Measurements from ENCODE around the gene PTGR2. TPM values are rescaled to one million over a fixed set of nuclear protein-coding genes. Genes with fewer than 3 reads are reported as not detected.

Gene PTGR2
- total RNA-seq, 4 donors from 2014 or later = 16.3 to 43.3 (median 27.3) TPM

Small RNA genes within 50 kb of the gene (small RNA-seq; reads per million reads assigned to genes)
- gene AC005520.4 (not detected), gene RF00019 (not detected)

Other genes with a start within 250 kb of the PTGR2 start
- not detected for gene ACOT6, start 239.3 kb upstream of the PTGR2 start, total RNA-seq
- gene DNAL1, start 206.8 kb upstream of the PTGR2 start, total RNA-seq = 10 to 100 TPM; 16.7 to 47.8 (median 23.9) TPM
- gene PNMA1, start 137.4 kb upstream of the PTGR2 start, total RNA-seq = 10 to 100 TPM; 21.7 to 27.7 (median 24.7) TPM
- 10 to 100 TPM; 48.8 to 57.3 (median 51.2) TPM for gene ZNF410, start 35.0 kb downstream of the PTGR2 start, total RNA-seq
- gene FAM161B, start 98.3 kb downstream of the PTGR2 start, total RNA-seq = 1 to 10 TPM; 4.3 to 9.7 (median 6.0) TPM
- 100 to 1,000 TPM in 1 of 4 donors, 10 to 100 TPM in 3; 33.2 to 106 (median 49.7) TPM for gene COQ6, start 98.5 kb downstream of the PTGR2 start, total RNA-seq
- 10 to 100 TPM in 2 of 4 donors, 1 to 10 TPM in 2; 8.1 to 12.6 (median 10.0) TPM for gene ENTPD5, start 167.5 kb downstream of the PTGR2 start, total RNA-seq
- gene BBOF1, start 167.5 kb downstream of the PTGR2 start, total RNA-seq = 10 to 100 TPM; 19.6 to 36.8 (median 22.4) TPM
- gene ALDH6A1, start 232.6 kb downstream of the PTGR2 start, total RNA-seq = 10 to 100 TPM; 31.4 to 58.0 (median 44.4) TPM
- gene LIN52, start 233.1 kb downstream of the PTGR2 start, total RNA-seq = 10 to 100 TPM in 1 of 4 donors, 1 to 10 TPM in 3; 5.8 to 12.7 (median 8.1) TPM

All from thyroid gland (tissue), 4 donors.